A673 (cell line): ENCODE results near the gene DEUP1.

Experiments
- EZH2 ChIP-seq: fragments of 200-600 bp; sonication (generic); IDR thresholded peaks from 2 replicates; pipeline ENCODE4 v1.6.1; 2017; ENCODE audit warnings: borderline replicate concordance, low read depth, mild to moderate bottlenecking, mixed read lengths, antibody characterized with exemption, low read length; ENCODE audit not compliant: poor library complexity, severe bottlenecking
- TF ChIP-seq, protein P1 (sequence below): fragments of 300-800, 200-600 bp; sonication (generic); conservative IDR thresholded peaks from 2 replicates; pipeline ENCODE4 v1.5.1; 2017; ENCODE audit warnings: low read depth, mild to moderate bottlenecking, antibody characterized with exemption, low read length, moderate library complexity, mixed read lengths

DNA sequence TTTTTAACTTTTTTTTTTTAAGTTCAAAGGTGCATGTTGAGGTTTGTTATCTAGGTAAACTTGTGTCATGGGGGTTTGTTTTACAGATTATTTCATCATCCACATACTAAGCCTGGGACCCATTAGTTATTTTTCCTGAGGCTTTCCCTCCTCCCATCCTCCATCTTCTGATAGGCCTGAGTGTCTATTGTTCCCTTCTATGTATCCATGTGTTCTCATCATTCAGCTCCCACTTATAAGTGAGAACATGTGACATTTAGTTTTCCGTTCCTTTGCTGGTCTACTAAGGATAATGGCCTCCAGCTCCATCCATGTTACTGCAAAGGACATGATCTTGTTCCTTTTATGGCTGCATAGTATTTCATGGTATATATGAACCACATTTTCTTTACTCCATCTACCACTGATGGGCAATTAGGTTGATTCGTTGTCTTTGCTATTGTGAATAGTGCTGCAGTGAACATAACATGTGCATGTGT lies 14.4 kb downstream of the DEUP1 start:
- TF ChIP-seq, protein P1, sequence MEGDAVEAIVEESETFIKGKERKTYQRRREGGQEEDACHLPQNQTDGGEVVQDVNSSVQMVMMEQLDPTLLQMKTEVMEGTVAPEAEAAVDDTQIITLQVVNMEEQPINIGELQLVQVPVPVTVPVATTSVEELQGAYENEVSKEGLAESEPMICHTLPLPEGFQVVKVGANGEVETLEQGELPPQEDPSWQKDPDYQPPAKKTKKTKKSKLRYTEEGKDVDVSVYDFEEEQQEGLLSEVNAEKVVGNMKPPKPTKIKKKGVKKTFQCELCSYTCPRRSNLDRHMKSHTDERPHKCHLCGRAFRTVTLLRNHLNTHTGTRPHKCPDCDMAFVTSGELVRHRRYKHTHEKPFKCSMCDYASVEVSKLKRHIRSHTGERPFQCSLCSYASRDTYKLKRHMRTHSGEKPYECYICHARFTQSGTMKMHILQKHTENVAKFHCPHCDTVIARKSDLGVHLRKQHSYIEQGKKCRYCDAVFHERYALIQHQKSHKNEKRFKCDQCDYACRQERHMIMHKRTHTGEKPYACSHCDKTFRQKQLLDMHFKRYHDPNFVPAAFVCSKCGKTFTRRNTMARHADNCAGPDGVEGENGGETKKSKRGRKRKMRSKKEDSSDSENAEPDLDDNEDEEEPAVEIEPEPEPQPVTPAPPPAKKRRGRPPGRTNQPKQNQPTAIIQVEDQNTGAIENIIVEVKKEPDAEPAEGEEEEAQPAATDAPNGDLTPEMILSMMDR = no peak
- no peak for TF ChIP-seq EZH2
